CD4-positive, alpha-beta T cell treated with Interleukin-15 for 4 hours (primary cell): ENCODE data around the gene BAIAP2L2.

Source experiments
- DNase-seq: peaks from one replicate; pipeline ENCODE4 v3.0.0-alpha.2; 2020; ENCODE audit warnings: low spot score

BAIAP2L2 gene

GRCh38 chr22:38107692-38108515 lies 2.6 kb downstream of the BAIAP2L2 start:
- DNase-seq, result no peak

- DNase-seq, result no peak
Observed at GRCh38 chr22:38106814-38107578, 3.5 kb downstream of the BAIAP2L2 start.

DNA sequence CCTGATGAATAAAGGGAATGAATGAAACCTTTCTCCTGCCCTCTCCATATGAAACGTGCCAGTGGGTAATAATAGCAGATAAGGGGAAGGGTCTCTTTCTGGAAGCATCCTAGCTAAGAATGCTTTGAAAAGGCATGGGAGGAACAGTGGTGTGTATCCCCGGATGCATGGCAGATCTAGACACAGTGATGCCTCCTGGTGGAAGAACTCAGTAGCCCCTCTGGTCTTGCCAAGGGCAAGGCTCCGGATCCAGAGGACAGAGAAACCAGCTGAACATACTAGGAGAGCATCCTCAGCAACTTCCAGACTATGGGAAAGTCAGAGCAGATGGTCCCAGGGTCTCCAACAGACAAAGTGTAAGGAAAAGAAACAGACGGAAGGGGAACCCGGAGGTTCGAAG lies 6.4 kb downstream of the BAIAP2L2 start:
- no peak for DNase-seq

DNA sequence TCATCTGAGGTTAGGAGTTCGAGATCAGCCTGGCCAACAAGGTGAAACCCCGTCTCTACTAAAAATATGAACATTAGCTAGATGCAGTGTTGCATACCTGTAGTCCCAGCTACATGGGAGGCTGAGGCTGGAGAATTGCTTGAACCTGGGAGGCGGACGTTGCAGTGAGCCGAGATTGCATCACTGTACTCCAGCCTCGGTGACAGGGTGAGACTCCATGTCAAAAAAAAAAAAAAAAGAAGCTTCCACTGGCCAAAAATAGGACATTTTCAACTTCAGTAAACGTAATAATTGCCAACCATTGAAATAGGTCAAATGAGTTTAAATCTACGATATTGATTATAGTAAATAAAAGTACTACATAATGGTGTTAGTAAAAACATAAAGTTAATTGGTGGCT lies 6.8 kb downstream of the BAIAP2L2 start:
- no peak for DNase-seq

DNA sequence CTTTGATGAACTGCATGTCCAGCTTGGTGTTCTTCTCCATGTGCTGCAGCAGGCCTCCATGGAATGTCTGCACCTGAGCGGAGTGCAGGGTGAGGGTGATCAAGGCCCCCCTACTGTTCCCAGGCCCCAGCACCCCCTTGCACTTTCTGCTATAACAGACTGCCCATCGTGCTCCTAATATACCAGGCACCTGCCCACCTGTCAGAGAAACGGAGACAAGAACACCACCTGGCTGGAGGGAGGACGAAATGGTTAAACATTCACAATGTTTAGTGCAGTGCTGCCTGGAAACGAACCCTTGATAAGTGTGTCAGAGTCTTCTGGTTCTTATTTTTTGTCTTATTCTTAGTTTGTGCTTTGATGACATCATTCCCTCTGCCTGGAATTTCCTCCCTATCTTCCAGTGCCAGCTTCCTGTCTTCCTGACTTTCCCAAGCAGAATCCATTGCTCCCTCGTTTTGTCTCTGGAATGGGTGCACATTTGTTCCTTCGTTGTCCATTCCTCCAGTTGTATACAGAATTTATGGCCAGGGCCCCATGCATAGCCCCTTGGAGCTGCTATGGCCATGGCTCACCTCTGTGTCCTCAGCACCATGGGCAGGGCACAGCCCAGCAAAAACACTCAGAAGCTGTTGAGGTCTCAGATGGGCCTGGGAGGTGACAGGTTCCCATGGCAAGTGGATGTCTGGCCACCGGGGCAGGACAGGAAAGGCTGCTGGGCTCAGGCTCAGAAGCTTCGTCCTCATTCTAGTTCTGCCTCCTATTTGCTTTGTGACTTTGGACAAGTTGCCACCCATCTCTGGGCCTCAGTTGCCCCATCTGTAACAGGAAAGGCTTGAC lies 11.9 kb downstream of the BAIAP2L2 start:
- no peak for DNase-seq

DNA sequence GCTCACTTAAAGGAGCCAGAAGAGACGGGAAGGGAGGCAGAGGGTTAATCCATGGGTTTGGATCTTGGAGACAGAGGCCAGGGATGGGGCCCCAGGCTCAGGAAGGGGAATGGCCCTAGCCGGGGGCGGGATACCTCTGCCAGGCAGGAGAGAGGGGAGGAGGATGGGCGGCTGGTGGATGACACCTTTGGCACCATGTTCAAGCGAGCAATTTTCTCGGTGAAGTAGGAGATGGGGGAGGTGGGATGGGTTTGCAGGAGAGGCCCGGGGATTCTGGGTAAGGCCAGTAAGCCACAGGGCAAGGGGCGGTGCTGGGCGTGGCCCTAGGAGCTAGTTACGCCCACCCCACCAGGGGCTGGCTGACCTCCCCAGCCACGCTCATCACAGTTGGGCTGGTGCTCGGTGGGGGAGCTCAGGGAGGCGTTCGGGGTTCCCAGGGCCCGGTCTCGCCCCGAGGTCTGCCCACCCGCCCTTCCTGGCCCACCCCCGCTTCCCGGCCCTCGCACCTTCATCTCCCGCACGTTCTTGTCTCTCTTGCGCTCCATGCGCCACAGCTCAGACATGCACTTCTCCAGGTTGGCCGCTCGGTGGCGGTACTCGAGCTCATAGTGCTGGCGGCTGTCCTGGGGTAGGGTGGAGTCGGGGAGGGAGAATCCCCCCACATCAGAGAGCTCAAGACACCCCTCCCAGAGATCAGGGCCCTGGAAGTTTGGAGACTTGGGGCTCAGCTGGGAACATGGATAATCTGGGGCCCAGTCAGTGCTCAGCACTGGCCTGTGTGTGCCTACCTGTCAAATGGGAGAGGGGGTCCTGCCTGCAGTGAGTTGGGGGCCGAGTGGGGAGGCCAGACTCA lies 12.7 kb downstream of the BAIAP2L2 start:
- DNase-seq, result no peak

DNA sequence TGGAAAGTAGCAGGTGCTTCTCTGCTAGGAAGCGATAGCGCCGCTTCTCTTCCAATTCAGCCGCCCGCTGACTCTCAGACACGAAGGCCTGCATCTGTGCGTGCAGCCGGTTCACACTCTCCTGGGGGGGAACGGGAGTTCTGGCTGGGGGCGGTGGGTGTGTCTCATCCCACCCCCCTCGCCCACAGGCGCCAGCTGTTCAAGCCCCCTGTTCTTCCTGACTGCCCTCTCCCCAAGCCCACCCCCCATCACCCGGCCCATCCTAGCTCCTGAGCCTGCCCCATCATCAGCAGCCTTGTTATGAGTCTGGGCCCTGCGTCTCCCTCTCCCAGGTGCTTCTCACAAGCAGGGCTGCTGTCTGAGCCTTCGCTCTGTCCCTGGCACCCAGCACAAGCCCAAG lies 13.4 kb downstream of the BAIAP2L2 start:
- no peak for DNase-seq

DNA sequence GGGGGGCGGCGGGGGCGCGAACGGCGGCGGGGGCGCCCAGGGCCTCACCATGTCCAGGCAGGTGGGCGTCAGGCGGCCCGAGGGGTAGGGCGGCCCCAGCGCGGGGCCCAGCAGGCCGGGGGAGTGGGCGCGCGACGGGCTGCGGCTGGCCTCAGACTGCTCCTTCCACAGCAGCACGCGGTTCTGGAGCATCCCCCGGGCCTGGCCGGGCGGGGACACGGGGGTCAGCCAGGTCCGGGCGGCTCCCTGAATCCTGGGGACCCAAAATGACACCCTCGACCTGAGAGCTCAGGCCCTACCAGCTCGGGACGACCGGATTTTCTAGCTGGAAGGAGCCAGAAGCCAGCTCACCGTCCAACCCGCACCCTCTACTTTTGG lies 21.0 kb downstream of the BAIAP2L2 start:
- DNase-seq, result no peak

DNA sequence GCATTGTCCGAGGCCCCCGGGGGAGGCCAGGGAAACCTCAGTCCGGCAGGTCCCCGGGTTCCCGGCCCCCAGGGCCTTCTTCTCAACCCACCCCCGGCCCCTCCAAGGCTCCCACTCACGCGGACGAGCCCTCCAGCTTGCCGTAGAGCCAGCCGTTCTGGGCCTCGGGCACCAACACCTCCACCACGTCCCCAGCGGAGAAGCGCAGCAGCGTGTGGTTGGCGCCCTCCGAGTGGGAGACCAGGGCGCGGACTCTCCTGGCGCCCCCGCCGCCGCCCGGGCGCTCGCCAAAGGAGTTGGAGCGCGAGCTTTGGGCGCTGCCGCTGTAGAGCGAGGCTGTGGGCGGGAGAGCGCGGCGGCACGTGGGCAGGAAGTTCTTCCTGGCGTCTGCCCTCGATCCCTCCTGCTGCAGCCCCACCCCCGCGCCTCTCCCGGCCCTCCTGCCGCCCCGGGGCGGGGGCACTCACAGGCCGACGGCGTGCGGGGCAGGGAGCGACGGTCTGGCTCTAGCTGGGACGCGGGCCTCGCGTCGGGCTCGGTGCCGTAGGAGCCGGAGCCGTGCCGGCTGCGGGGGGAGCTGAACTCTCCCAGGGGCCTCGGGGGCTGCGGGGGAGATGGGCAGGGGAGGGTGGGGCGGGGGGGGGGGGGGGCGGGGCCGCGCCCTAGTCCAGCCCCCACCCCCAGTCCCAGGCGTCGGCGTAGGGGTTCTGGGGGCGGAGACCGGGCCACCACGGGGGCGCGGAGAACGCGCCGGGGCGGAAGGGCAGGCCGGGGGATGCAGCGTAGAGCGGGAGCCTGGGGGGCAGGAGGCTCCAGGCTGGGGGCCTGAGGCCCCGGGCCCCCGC lies 21.6 kb downstream of the BAIAP2L2 start:
- no peak for DNase-seq

GRCh38 chr22:38087855-38088254 lies 22.6 kb downstream of the BAIAP2L2 start:
- DNase-seq, result no peak

DNA sequence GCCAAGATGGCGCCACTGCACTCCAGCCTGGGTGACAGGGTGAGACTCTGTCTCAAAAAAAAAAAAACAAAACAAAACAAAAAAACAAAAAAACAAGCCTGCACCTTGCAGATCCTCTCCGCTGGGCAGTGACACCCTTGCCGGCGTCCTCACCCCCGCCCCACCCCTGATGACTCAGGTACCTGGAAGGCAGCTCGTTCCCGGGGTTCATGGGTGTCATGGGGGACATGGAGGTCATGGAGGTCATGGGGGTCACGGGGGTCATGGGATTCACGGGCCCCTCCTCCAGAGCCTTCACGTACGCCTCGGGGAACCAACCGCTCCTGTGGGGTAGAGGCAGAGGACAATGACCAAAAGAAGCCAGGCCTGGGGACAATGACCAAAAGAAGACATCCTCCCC lies 23.5 kb downstream of the BAIAP2L2 start:
- DNase-seq, result no peak

- no peak for DNase-seq
Observed at GRCh38 chr22:38086001-38086845, 24.3 kb downstream of the BAIAP2L2 start.

GRCh38 chr22:38085501-38085900 lies 25.0 kb downstream of the BAIAP2L2 start:
- DNase-seq, result no peak

GRCh38 chr22:38085056-38085455 lies 25.4 kb downstream of the BAIAP2L2 start:
- no peak for DNase-seq

DNA sequence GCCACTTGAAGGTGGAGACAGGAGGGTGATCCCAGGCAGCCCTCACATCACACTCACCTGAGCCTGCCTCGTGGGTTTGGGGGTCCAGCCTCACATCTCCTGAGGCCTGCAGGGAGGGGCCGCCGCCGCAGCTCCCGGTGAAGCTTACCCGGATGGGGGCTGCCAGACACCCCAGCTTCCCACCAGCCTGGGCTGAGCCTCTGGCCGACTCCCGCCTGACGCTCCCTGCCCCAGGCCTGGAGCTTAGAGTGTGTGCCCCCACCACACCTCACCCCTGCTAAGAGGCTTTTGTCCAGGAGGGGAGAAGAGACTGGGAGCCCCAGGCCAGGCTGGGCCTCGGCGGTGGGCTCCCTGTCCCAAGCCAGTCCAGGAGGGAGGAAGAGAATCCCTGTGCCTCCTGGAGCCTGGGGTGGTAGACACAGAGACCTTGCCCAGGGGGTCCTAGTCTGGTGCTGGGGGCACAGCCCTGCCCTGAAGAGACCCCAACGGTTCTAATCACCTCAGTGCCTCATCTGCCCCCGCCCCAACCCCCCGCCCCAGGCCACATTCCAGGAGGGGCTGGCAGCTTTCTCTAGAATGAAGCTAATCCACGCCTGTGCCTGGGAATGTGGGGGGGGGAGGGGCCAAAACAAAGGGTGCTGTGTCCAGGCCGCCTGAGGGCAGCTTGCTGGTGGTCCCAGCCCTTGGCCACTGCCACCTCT lies 26.4 kb downstream of the BAIAP2L2 start, which contains the start of gene SLC16A8:
Gene SLC16A8 (minus strand): TSS at position 254 of the 701 bp plus-strand sequence. CDS start 1,311 bp downstream, outside the sequence.
- no peak for DNase-seq

GRCh38 chr22:38082986-38083710 lies 27.3 kb downstream of the BAIAP2L2 start:
- no peak for DNase-seq

GRCh38 chr22:38081941-38082828 lies 28.3 kb downstream of the BAIAP2L2 start:
- no peak for DNase-seq
